Thyroid gland (tissue), 4 donors: Measurements from ENCODE around the gene DLGAP5.

ENCODE experiments used
- CTCF ChIP-seq, 6 experiments: fragments of 200-600 bp in 3 of 6; fragments of 450-650 bp in 3 of 6; sonication (generic) in 3 of 6; IDR thresholded peaks; one replicate each; pipeline ENCODE4 v1.5.1; 2016 to 2019; ENCODE audit warnings: antibody characterized with exemption in 6 of 6, mild to moderate bottlenecking in 2 of 6, inconsistent platforms in 1 of 6, moderate library complexity in 1 of 6
- POLR2A ChIP-seq, 2 donors: fragments of 450-650 bp; IDR thresholded peaks; one replicate each; pipeline ENCODE4 v1.6.1; 2017; ENCODE audit warnings: antibody characterized with exemption in 2 of 2, mild to moderate bottlenecking in 2 of 2, moderate library complexity in 1 of 2

GRCh38 chr14:55238019-55238680 lies 46.8 kb upstream of the DLGAP5 start:
- TF ChIP-seq CTCF (IDR thresholded peaks at IDR 0.05) (no peak), POLR2A (IDR thresholded peaks at IDR 0.05) (no peak)
